GM12878 (cell line): ENCODE results near the gene TMUB1. TPM values are rescaled to one million over a fixed set of nuclear protein-coding genes. Genes with fewer than 3 reads are reported as not detected.

Source experiments
- ATF7 ChIP-seq: fragments of 450-650 bp; IDR thresholded peaks from 2 replicates; pipeline ENCODE4 v1.6.1; 2016; ENCODE audit warnings: low read depth, mild to moderate bottlenecking
- BACH1 ChIP-seq: fragments of 450-650 bp; IDR thresholded peaks from 2 replicates; pipeline ENCODE4 v1.6.1; 2017; ENCODE audit warnings: mild to moderate bottlenecking, borderline replicate concordance
- CBX5 ChIP-seq: sonication (generic); IDR thresholded peaks from 2 replicates; pipeline ENCODE4 v1.6.1; 2016; ENCODE audit warnings: low read depth, moderate library complexity, mild to moderate bottlenecking, inconsistent platforms
- CHD2 ChIP-seq: IDR thresholded peaks from 2 replicates; pipeline ENCODE4 v1.6.1; 2011; ENCODE audit warnings: low read depth, low read length, improper control_type of control experiment, borderline replicate concordance
- GABPA ChIP-seq: IDR thresholded peaks from 2 replicates; pipeline ENCODE4 v1.6.1; 2014; ENCODE audit warnings: antibody characterized with exemption, low read depth, mild to moderate bottlenecking, inconsistent platforms
- GATAD2B ChIP-seq: fragments of 450-650 bp; conservative IDR thresholded peaks from 2 replicates; pipeline ENCODE4 v1.6.1; 2017; ENCODE audit warnings: low read depth, mild to moderate bottlenecking, moderate library complexity
- IKZF1 ChIP-seq: fragments of 450-650 bp; conservative IDR thresholded peaks from 2 replicates; pipeline ENCODE4 v1.6.1; 2017; ENCODE audit warnings: antibody characterized with exemption, mild to moderate bottlenecking
- IKZF2 ChIP-seq, 2 experiments: fragments of 450-650 bp; IDR thresholded peaks; 2 replicates each; pipeline ENCODE4 v1.6.1; 2017; ENCODE audit warnings: mild to moderate bottlenecking in 2 of 2, moderate library complexity in 2 of 2
- MEF2A ChIP-seq: IDR thresholded peaks from 2 replicates; pipeline ENCODE4 v1.6.1; 2011; ENCODE audit warnings: low read depth, mild to moderate bottlenecking, low read length, moderate library complexity; ENCODE audit not compliant: insufficient read depth
- NBN ChIP-seq: fragments of 450-650 bp; IDR thresholded peaks from 2 replicates; pipeline ENCODE4 v1.6.1; 2016
- NR2C1 ChIP-seq: fragments of 450-650 bp; IDR thresholded peaks from 2 replicates; pipeline ENCODE4 v1.6.1; 2017; ENCODE audit warnings: antibody characterized with exemption, mild to moderate bottlenecking, moderate library complexity
- NR2F1 ChIP-seq: fragments of 450-650 bp; conservative IDR thresholded peaks from 2 replicates; pipeline ENCODE4 v1.6.1; 2017; ENCODE audit warnings: mild to moderate bottlenecking
- PAX5 ChIP-seq: IDR thresholded peaks from 2 replicates; pipeline ENCODE4 v1.6.1; 2011; ENCODE audit warnings: low read depth, low read length, borderline replicate concordance
- POU2F2 ChIP-seq: IDR thresholded peaks from 3 replicates; pipeline ENCODE4 v1.6.1; 2011; ENCODE audit warnings: low read depth, mild to moderate bottlenecking, low read length, borderline replicate concordance
- RELA ChIP-seq: fragments of 450-650 bp; IDR thresholded peaks from 2 replicates; pipeline ENCODE4 v1.8.0; 2014; ENCODE audit warnings: borderline replicate concordance; ENCODE audit not compliant: partially characterized antibody
- SIN3A ChIP-seq: IDR thresholded peaks from 2 replicates; pipeline ENCODE4 v1.6.1; 2012; ENCODE audit warnings: low read depth, low read length, improper control_type of control experiment
- SIX5 ChIP-seq: IDR thresholded peaks from 2 replicates; pipeline ENCODE4 v1.6.1; 2011; ENCODE audit warnings: mild to moderate bottlenecking, low read depth, low read length, moderate library complexity; ENCODE audit not compliant: severe bottlenecking
- SMAD5 ChIP-seq: IDR thresholded peaks from 2 replicates; pipeline ENCODE4 v1.6.1; 2016; ENCODE audit warnings: antibody characterized with exemption, low read depth
- SP1 ChIP-seq: IDR thresholded peaks from one replicate; pipeline ENCODE4 v1.6.1; 2011; ENCODE audit warnings: low read depth, low read length
- SREBF1 ChIP-seq: IDR thresholded peaks from 2 replicates; pipeline ENCODE4 v1.6.1; 2012; ENCODE audit warnings: mild to moderate bottlenecking, low read length
- STAT3 ChIP-seq: IDR thresholded peaks from 2 replicates; pipeline ENCODE4 v1.6.1; 2011; ENCODE audit warnings: low read depth, low read length, improper control_type of control experiment
- SUZ12 ChIP-seq: fragments of 200-600 bp; sonication (generic); IDR thresholded peaks from one replicate; pipeline ENCODE4 v1.6.1; 2018; ENCODE audit warnings: antibody characterized with exemption, mild to moderate bottlenecking; ENCODE audit not compliant: unreplicated experiment
- WRNIP1 ChIP-seq: IDR thresholded peaks from 2 replicates; pipeline ENCODE4 v1.6.1; 2011; ENCODE audit warnings: low read depth, low read length, improper control_type of control experiment, borderline replicate concordance
- polyA plus RNA-seq, 11 experiments: library from polyadenylated mRNA; depleted of rRNA in 4 of 11; unstranded in 6 of 11; stranded (reverse) in 5 of 11; fragments of >200 nt; fragmentation: Nextera tagmentation in 4 of 11; fragmentation: Illumina TruSeq in 1 of 11; extraction: Ambion mirVana in 4 of 11; extraction: Trizol in 1 of 11; gene quantifications; 1 replicate in 1 of 11; 2 replicates in 10 of 11; pipeline versions ENCODE4 v1.2.1 to v1.2.3, GENCODE V29; 2011 to 2016; ENCODE audit warnings: inconsistent platforms in 2 of 11, missing spikeins in 2 of 11, low read depth in 1 of 11
- total RNA-seq, 4 experiments: library from RNA; depleted of rRNA in 3 of 4; stranded (reverse); fragments of >200 nt in 3 of 4; fragmentation: Illumina TruSeq in 1 of 4; extraction: Trizol in 1 of 4; gene quantifications; 2 replicates each; pipeline versions ENCODE4 v1.2.1 to v1.2.3, GENCODE V29; 2013 to 2021
- TF ChIP-seq, protein P1 (sequence below): fragments of 450-650 bp; formaldehyde crosslinking; IDR thresholded peaks from 2 replicates; pipeline ENCODE4 v1.4.0; 2022; ENCODE audit warnings: mild to moderate bottlenecking, moderate library complexity
- TF ChIP-seq, protein P2 (sequence below): fragments of 450-650 bp; IDR thresholded peaks from 2 replicates; pipeline ENCODE4 v1.6.1; 2017; ENCODE audit warnings: mild to moderate bottlenecking
- TF ChIP-seq, protein P3 (sequence below): fragments of 450-650 bp; IDR thresholded peaks from 2 replicates; pipeline ENCODE4 v1.6.1; 2016; ENCODE audit warnings: mild to moderate bottlenecking

TMUB1 gene
- total and polyA plus RNA-seq, 10 of the 15 experiments (the other 5 are each of a cell fraction or from before 2014, with no cell fraction given), result 0.27 to 79.5 (median 41.3) TPM; not detected in 1

DNA sequence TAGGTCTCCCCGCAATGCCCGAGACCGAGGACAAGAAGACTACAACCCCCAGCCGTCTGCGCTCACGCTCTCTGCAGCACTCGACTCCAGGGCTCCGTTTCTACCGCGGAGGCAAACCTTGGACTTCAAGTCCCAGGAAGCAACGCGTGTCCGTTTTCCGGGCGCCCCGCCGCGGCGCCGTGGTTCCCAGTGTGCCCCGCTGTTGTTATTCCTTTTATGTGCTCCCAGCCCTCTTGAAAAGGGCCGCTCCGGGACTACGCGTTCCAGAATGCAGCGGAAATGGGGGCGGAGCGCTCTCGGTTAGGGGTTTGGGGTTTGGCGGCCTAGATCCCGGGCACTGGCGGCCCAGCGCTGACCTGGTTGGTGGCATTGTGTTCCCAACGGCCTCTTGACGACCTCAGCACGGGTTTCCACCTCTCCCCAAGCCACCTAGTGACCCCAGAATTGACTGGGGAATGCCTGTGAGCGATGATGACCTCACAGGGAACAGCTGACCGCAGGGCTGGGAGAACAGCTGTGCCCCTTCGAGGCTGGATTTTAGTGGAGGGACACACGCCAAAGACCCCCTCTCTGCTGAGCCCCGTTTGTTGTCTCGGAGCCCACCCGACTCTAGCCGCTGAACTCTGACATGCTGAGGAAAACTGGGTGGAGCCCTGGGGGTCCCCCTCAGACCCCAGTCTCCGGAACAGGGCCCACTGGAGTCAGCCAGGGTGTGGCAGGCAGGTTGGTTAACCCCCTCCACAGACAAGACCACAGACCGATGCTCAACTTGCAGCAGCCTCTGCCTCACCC lies 25.1 kb downstream of the TMUB1 start (continued):
- peak; percentile 82; the same call in 1 of the 2 replicates for TF ChIP-seq SREBF1
- no peak; the same call in 1 of the 2 replicates for TF ChIP-seq SIN3A
- TF ChIP-seq IKZF2 (IDR thresholded peaks at IDR 0.05), result peak; percentile 78 to 79; a peak in 3 of 4 replicates
- TF ChIP-seq SUZ12, result no peak
- peak; percentile 29 for TF ChIP-seq RELA
- peak; percentile 61; the same call in 1 of the 2 replicates for TF ChIP-seq BACH1
- TF ChIP-seq GABPA, result peak; percentile 87
- TF ChIP-seq, protein P1, sequence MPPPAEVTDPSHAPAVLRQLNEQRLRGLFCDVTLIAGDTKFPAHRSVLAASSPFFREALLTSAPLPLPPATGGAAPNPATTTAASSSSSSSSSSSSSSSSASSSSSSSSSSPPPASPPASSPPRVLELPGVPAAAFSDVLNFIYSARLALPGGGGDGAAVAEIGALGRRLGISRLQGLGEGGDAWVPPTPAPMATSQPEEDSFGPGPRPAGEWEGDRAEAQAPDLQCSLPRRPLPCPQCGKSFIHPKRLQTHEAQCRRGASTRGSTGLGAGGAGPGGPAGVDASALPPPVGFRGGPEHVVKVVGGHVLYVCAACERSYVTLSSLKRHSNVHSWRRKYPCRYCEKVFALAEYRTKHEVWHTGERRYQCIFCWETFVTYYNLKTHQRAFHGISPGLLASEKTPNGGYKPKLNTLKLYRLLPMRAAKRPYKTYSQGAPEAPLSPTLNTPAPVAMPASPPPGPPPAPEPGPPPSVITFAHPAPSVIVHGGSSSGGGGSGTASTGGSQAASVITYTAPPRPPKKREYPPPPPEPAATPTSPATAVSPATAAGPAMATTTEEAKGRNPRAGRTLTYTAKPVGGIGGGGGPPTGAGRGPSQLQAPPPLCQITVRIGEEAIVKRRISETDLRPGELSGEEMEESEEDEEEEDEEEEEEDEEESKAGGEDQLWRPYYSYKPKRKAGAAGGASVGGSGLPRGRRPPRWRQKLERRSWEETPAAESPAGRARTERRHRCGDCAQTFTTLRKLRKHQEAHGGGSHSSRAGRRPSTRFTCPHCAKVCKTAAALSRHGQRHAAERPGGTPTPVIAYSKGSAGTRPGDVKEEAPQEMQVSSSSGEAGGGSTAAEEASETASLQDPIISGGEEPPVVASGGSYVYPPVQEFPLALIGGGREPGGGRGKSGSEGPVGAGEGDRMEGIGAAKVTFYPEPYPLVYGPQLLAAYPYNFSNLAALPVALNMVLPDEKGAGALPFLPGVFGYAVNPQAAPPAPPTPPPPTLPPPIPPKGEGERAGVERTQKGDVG, result no peak
- no peak for TF ChIP-seq WRNIP1
- no peak; the same call in 1 of the 2 replicates for TF ChIP-seq CBX5
- TF ChIP-seq SP1, result no peak
- TF ChIP-seq STAT3, result no peak
- TF ChIP-seq GATAD2B, result 0 out of 2 replicates have a peak, but pooled peaks have one; percentile 43
- no peak for TF ChIP-seq POU2F2
- peak; percentile 64 for TF ChIP-seq NR2C1
- no peak for TF ChIP-seq SMAD5
- peak; percentile 73 for TF ChIP-seq CHD2
- TF ChIP-seq, protein P2, sequence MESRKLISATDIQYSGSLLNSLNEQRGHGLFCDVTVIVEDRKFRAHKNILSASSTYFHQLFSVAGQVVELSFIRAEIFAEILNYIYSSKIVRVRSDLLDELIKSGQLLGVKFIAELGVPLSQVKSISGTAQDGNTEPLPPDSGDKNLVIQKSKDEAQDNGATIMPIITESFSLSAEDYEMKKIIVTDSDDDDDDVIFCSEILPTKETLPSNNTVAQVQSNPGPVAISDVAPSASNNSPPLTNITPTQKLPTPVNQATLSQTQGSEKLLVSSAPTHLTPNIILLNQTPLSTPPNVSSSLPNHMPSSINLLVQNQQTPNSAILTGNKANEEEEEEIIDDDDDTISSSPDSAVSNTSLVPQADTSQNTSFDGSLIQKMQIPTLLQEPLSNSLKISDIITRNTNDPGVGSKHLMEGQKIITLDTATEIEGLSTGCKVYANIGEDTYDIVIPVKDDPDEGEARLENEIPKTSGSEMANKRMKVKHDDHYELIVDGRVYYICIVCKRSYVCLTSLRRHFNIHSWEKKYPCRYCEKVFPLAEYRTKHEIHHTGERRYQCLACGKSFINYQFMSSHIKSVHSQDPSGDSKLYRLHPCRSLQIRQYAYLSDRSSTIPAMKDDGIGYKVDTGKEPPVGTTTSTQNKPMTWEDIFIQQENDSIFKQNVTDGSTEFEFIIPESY, result no peak
- TF ChIP-seq NBN, result 0 out of 2 replicates have a peak, but pooled peaks have one; percentile 58
- TF ChIP-seq MEF2A, result no peak
- peak; percentile 96 for TF ChIP-seq SIX5
- TF ChIP-seq NR2F1, result peak; percentile 75
- TF ChIP-seq ATF7, result peak; percentile 67; the same call in 1 of the 2 replicates
- peak; percentile 6; the same call in 1 of the 2 replicates for TF ChIP-seq PAX5
- TF ChIP-seq, protein P3, sequence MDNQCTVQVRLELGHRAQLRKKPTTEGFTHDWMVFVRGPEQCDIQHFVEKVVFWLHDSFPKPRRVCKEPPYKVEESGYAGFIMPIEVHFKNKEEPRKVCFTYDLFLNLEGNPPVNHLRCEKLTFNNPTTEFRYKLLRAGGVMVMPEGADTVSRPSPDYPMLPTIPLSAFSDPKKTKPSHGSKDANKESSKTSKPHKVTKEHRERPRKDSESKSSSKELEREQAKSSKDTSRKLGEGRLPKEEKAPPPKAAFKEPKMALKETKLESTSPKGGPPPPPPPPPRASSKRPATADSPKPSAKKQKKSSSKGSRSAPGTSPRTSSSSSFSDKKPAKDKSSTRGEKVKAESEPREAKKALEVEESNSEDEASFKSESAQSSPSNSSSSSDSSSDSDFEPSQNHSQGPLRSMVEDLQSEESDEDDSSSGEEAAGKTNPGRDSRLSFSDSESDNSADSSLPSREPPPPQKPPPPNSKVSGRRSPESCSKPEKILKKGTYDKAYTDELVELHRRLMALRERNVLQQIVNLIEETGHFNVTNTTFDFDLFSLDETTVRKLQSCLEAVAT, result peak; percentile 66; the same call in 1 of the 2 replicates
- peak; percentile 99 for TF ChIP-seq IKZF1
